LNCaP clone FGC (cell line): ENCODE measurements around the gene ZFP1.

Experiments used
- DNase-seq: peaks from one replicate; pipeline ENCODE4 v3.0.0-alpha.2; 2011; ENCODE audit warnings: low read depth
- H3K4me3 ChIP-seq: 2 replicates; pipeline ENCODE4 v1.5.1; 2011; ENCODE audit warnings: mild to moderate bottlenecking, low read depth, low read length, control low read depth
- TF ChIP-seq, protein P1 (sequence below): IDR thresholded peaks from 2 replicates; pipeline ENCODE4 v1.5.1; 2012; ENCODE audit warnings: mild to moderate bottlenecking; ENCODE audit not compliant: control insufficient read depth, insufficient read depth; ENCODE audit errors: extremely low read depth

Gene ZFP1

DNA sequence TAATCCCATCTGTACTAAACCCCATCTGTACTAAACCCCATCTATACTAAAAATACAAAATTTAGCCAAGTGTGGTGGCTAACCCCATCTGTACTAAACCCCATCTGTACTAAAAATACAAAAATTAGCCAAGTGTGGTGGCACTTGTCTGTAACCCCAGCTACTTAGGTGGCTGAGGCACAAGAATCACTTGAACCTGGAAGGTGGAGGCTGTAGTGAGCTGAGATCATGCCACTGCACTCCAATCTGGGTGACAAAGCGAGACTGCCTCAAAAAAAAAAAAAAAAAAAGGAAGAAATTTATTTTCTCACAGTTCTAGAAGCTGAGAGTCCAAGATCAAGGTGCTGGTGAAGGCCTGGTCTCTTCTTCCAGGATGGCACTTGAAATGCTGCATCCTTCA, 12.1 kb downstream of the ZFP1 start:
- DNase-seq: no peak
- H3K4me3 ChIP-seq: no peak overlapping the region
- TF ChIP-seq, protein P1, sequence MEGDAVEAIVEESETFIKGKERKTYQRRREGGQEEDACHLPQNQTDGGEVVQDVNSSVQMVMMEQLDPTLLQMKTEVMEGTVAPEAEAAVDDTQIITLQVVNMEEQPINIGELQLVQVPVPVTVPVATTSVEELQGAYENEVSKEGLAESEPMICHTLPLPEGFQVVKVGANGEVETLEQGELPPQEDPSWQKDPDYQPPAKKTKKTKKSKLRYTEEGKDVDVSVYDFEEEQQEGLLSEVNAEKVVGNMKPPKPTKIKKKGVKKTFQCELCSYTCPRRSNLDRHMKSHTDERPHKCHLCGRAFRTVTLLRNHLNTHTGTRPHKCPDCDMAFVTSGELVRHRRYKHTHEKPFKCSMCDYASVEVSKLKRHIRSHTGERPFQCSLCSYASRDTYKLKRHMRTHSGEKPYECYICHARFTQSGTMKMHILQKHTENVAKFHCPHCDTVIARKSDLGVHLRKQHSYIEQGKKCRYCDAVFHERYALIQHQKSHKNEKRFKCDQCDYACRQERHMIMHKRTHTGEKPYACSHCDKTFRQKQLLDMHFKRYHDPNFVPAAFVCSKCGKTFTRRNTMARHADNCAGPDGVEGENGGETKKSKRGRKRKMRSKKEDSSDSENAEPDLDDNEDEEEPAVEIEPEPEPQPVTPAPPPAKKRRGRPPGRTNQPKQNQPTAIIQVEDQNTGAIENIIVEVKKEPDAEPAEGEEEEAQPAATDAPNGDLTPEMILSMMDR: no peak

DNA sequence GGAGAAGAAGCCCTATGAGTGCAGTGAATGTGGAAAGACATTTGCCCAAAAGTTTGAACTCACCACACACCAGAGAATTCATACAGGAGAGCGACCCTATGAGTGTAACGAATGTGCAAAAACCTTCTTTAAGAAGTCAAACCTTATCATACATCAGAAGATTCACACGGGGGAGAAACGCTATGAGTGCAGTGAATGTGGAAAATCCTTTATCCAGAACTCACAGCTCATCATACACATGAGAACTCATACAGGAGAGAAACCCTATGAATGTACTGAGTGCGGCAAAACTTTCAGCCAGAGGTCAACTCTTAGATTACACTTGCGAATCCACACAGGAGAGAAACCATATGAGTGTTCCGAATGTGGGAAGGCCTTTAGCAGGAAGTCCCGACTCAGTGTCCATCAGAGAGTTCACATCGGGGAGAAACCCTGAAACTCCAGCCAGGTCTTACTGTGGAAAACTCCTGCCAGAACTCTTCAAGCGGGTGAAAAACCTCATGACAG, 21.6 kb downstream of the ZFP1 start:
- TF ChIP-seq, protein P1: no peak
- no peak for DNase-seq
- H3K4me3 ChIP-seq: no peak overlapping the region

DNA sequence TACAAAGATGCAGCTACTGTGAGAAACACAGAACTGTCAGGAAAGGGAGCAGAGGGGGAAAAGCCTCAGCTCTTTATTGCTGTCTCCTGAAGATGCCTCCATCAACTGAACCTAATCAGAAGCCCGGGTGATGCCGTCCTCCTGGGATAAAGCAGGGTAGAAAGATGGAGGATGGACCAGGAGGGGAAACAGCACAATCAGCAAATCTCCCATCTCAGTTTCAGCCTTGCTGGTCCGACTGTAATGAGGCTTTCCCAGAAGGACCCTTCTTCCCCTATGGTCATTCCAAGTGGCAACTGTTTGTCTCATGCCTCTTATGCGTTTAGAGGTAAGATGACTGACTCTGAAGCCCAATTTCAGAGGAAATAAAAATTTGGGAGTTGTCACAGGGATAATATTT, 24.3 kb downstream of the ZFP1 start:
- no peak overlapping the region for H3K4me3 ChIP-seq
- TF ChIP-seq, protein P1: no peak

DNA sequence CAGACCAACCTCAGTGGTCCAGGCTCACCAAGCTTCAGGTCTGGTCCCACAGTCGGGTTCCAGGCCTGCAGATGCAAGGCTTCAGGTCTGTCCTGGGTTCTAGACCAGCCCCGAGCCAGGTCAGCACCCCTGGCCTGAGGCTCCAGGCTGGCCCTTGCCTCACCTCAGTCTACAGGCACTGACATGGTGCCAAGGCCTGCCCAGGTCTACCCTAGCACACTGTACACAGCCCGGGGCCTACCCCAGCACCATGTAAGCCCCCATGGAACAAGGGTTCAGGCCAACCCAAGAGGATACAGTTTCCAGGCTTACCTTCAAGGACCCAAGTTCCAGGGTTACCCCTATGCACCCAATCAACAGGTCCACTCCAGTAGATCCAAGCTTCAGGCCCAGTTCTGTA, 26.8 kb downstream of the ZFP1 start:
- H3K4me3 ChIP-seq: no peak overlapping the region
- TF ChIP-seq, protein P1: no peak
- no peak for DNase-seq

More for the DNA sequence above, 24.3 kb downstream of the ZFP1 start:
- DNase-seq: no peak

DNA sequence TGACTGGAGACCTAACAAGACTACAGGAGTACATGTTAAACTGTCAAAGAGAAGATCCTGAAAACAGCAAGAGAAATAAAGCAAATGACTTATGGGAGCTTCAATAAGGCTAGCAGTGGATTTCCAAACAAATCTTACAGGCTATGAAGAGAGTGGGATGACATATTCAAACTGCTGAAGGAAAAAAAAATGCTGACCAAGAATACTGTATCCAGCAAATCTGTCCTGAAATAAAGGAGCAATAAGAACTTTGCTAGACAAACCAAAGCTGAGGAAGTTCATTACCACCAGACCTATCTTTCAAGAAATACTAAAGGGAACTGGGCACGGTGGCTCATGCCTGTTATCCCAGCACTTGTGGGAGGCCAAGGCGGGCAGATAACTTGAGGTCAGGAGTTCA, 28.6 kb downstream of the ZFP1 start:
- no peak for DNase-seq
- H3K4me3 ChIP-seq: no peak overlapping the region
- TF ChIP-seq, protein P1: no peak

DNA sequence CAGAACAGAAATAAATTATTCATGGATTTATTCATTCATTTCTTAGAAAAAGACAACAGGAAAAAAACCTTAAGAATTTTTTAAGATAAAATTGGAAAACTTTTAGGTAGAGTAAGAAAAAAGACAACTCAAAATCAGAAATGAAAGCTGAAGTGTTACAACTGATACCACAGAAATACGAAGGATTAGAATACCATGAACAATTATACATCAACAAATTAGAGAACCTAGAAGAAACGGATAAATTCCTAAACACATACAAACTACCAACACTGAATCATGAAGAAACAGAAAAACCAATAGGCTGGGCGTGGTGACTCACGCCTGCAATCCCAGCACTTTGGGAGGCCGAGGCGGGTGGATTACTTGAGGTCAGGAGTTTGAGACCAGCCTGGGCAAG, 30.9 kb downstream of the ZFP1 start:
- no peak overlapping the region for H3K4me3 ChIP-seq
- TF ChIP-seq, protein P1: no peak
- no peak for DNase-seq

DNA sequence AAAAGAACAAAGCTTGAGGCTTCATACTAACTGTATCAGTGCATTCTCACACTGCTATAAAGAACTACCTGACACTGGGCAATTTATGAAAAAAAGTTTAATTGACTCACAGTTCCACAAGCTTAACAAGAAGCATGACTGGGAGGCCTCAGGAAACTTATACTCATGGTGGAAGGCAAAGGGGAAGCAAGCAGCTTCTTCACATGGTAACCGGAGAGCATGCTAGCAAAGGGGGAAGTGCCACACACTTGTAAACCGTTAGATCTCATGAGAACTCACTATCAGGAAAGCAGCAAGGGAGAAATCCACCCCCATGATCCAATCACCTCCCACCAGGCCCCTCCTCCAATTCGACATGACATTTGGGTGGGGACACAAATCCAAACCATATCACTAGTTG, 33.3 kb downstream of the ZFP1 start:
- TF ChIP-seq, protein P1: no peak
- DNase-seq: no peak
- H3K4me3 ChIP-seq: no peak overlapping the region
